ENCODE data around the gene GREB1L. TPM values are rescaled to one million over a fixed set of nuclear protein-coding genes. Genes with fewer than 3 reads are reported as not detected.

The GREB1L gene
- total RNA-seq, 2 donors from 2014 or later: 2.0 to 21.6 TPM

DNA sequence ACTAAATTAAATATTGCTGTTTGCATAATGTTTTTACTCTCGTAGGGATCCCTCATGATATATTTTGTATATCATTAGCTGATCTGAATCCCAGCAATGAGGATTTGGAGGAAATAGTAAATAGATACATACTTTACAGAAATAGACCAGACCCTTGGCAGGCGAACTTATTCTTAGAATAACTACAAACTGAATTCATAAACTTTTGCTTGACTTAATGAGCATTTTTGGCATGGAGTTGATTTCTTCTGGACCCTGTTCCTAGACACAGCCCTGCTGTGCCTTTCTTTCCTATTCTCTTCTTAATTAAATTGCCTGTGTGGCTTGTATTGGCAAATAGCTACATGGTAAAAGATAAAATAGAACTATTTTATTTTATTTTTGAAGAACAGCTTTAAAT, 145.9 kb downstream of the GREB1L start:
- no peak for DNase-seq (ENCODE audit: low spot score)
- no peak overlapping the region for H3K27ac ChIP-seq
- no peak overlapping the region for H3K4me3 ChIP-seq
- no peaks in the 10 kb centered on the region for H3K27me3 ChIP-seq (replicated peaks; ENCODE audit: insufficient read depth)
- intact Hi-C loops (cut with DNase I): no loop called here
- H3K4me1 ChIP-seq (replicated peaks): no peaks in the 10 kb centered on the region
- no peaks in the 10 kb centered on the region for H3K36me3 ChIP-seq
- TF ChIP-seq POLR2A (IDR thresholded peaks at IDR 0.05): no peak
- TF ChIP-seq CTCF (IDR thresholded peaks at IDR 0.05): no peak
- no peak for TF ChIP-seq POLR2AphosphoS5 (IDR thresholded peaks at IDR 0.05)
- WGBS: 47% methylated on average over 2 of the region's 2 CpGs
- H3K9me3 ChIP-seq: no peaks in the 10 kb centered on the region

GRCh38 chr18:21389283-21389682, 147.3 kb downstream of the GREB1L start:
- TF ChIP-seq POLR2AphosphoS5 (IDR thresholded peaks at IDR 0.05): no peak
- TF ChIP-seq POLR2A (IDR thresholded peaks at IDR 0.05): no peak
- no peak for TF ChIP-seq CTCF (IDR thresholded peaks at IDR 0.05)
- Histone ChIP-seq H3K27me3 (replicated peaks; ENCODE audit: insufficient read depth) (no peaks in the 10 kb centered on the region), H3K36me3 (no peaks in the 10 kb centered on the region), H3K4me3 (no peak overlapping the region), H3K4me1 (replicated peaks) (no peaks in the 10 kb centered on the region), H3K9me3 (no peaks in the 10 kb centered on the region), H3K27ac (no peak overlapping the region)
- DNase-seq (ENCODE audit: low spot score): no peak
- intact Hi-C loops (cut with DNase I): no loop called here
- WGBS: 84% methylated on average over 2 of the region's 2 CpGs

DNA sequence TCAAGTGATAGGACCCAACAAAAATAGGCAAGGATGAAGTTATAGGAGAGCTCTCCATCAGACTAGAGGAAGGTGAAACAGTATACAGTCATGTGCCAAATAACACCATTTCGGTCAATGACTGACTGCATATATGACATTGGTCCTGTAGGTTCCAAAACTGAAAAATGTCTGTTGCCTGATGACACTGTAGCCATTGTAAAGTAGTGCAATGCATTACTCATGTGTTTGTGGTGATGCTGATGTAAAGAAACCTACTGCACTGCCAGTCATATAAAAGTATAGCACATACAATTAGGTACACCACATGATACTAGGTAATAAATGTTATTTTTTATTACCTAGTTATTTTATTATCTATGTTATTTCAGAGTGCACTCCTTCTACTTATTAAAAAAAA, 147.9 kb downstream of the GREB1L start:
- no peaks in the 10 kb centered on the region for H3K9me3 ChIP-seq
- H3K27me3 ChIP-seq (replicated peaks; ENCODE audit: insufficient read depth): no peaks in the 10 kb centered on the region
- no peak overlapping the region for H3K4me3 ChIP-seq
- 100% methylated on average over 1 of the region's 1 CpG for WGBS
- H3K27ac ChIP-seq: no peak overlapping the region
- no peaks in the 10 kb centered on the region for H3K4me1 ChIP-seq (replicated peaks)
- intact Hi-C loops (cut with DNase I): no loop called here
- no peaks in the 10 kb centered on the region for H3K36me3 ChIP-seq
- TF ChIP-seq POLR2AphosphoS5 (IDR thresholded peaks at IDR 0.05) (no peak), CTCF (IDR thresholded peaks at IDR 0.05) (no peak), POLR2A (IDR thresholded peaks at IDR 0.05) (no peak)
- no peak for DNase-seq (ENCODE audit: low spot score)

GRCh38 chr18:21391074-21391673, 149.1 kb downstream of the GREB1L start:
- Histone ChIP-seq H3K9me3 (no peaks in the 10 kb centered on the region), H3K27me3 (replicated peaks; ENCODE audit: insufficient read depth) (no peaks in the 10 kb centered on the region), H3K4me1 (replicated peaks) (no peaks in the 10 kb centered on the region), H3K36me3 (no peaks in the 10 kb centered on the region), H3K27ac (no peak overlapping the region), H3K4me3 (no peak overlapping the region)
- intact Hi-C loops (cut with DNase I): no loop called here
- WGBS: 40% methylated on average over 3 of the region's 3 CpGs
- TF ChIP-seq CTCF (IDR thresholded peaks at IDR 0.05) (no peak), POLR2AphosphoS5 (IDR thresholded peaks at IDR 0.05) (no peak), POLR2A (IDR thresholded peaks at IDR 0.05) (no peak)
- DNase-seq (ENCODE audit: low spot score): no peak

DNA sequence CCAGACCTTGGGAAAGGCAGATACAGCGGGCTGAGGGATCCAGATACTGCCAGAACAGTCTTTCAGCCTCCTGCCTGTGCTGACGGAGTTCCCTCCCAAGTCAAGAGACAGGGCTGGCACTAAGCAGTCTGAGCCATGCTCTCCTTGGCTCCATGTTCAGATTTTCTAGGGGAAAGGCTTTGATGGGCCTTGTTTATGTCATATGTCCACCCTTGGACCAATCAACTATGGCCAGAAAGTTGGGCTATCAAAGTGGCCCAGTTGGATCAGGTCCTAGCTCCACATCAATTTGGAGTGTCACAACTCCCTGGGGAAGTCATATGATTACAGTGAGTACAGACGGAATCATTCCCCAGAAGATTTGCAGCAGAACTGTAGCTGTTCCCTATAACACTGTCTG, 152.0 kb downstream of the GREB1L start:
- intact Hi-C loops (cut with DNase I): no loop called here
- WGBS: 66% methylated on average over 3 of the region's 3 CpGs
- DNase-seq (ENCODE audit: low spot score): no peak

More for the DNA sequence above, 152.0 kb downstream of the GREB1L start:
- no peak for TF ChIP-seq CTCF (IDR thresholded peaks at IDR 0.05)
- Histone ChIP-seq H3K9me3 (no peaks in the 10 kb centered on the region), H3K27ac (no peak overlapping the region), H3K4me3 (no peak overlapping the region), H3K27me3 (replicated peaks; ENCODE audit: insufficient read depth) (no peaks in the 10 kb centered on the region), H3K4me1 (replicated peaks) (no peaks in the 10 kb centered on the region), H3K36me3 (no peaks in the 10 kb centered on the region)

Measured in prostate gland (tissue), 2 donors.